Measurements from ENCODE around the gene CYTH1. TPM values are rescaled to one million over a fixed set of nuclear protein-coding genes. Genes with fewer than 3 reads are reported as not detected.

Gene CYTH1
- total RNA-seq, 1 donor, result 21.4 TPM

DNA sequence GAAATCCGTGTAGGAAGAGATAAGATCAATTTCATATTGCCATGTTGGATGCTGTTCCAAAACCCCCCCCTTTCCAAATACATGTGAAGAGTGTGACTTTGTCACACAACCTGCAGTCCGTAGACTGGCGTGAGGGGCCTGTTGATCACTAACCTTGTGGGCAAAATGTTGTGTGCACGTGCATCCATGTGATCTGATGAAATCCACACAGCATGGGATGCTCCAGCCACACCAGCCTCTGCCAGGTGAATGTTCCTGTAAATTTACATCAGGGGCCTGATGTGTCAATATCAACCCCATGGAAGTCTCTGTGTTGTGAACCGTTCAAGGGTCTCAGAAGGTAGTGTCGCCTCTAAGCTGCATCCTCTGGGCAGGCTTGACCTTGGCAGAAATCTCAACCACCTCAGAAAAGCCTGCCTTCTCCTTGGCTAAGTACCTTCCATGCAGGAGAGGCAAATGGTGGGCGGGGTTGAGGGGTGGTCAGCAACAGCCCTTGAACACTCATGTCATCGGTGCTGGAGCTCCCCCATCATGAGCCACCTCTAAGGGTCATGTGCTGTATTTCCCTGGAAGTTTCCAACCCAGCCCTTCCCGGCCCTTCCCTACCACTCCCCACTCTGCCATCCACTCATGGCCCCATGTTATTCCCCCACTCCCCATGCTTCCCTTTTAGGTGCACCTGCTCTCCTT, 126.7 kb downstream of the CYTH1 start:
- Histone ChIP-seq H2AFZ (ENCODE audit: low read length) (no peak overlapping the region), H3K4me3 (ENCODE audit: insufficient read depth, low read length) (no peak overlapping the region), H3K36me3 (ENCODE audit: insufficient read depth, low read length) (no peaks in the 10 kb centered on the region), H3K4me2 (ENCODE audit: insufficient read depth, low read length) (no peak overlapping the region), H3K79me2 (ENCODE audit: insufficient read depth, low read length) (no peaks in the 10 kb centered on the region), H3K4me1 (ENCODE audit: insufficient read depth, low read length) (peaks cover 13% of the 10 kb centered on the region), H3K27me3 (ENCODE audit: insufficient read depth, low read length) (no peaks in the 10 kb centered on the region), H4K20me1 (ENCODE audit: insufficient read depth, low read length) (no peaks in the 10 kb centered on the region), H3K9me3 (ENCODE audit: low read depth, low read length) (no peaks in the 10 kb centered on the region), H3K27ac (ENCODE audit: low read depth, low read length) (no peak overlapping the region)
- DNase-seq (ENCODE audit: insufficient read length, low spot score, missing footprints), result no peak
- TF ChIP-seq, protein P1, sequence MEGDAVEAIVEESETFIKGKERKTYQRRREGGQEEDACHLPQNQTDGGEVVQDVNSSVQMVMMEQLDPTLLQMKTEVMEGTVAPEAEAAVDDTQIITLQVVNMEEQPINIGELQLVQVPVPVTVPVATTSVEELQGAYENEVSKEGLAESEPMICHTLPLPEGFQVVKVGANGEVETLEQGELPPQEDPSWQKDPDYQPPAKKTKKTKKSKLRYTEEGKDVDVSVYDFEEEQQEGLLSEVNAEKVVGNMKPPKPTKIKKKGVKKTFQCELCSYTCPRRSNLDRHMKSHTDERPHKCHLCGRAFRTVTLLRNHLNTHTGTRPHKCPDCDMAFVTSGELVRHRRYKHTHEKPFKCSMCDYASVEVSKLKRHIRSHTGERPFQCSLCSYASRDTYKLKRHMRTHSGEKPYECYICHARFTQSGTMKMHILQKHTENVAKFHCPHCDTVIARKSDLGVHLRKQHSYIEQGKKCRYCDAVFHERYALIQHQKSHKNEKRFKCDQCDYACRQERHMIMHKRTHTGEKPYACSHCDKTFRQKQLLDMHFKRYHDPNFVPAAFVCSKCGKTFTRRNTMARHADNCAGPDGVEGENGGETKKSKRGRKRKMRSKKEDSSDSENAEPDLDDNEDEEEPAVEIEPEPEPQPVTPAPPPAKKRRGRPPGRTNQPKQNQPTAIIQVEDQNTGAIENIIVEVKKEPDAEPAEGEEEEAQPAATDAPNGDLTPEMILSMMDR (IDR thresholded peaks at IDR 0.05; ENCODE audit: extremely low read depth, low read depth, low read length), result no peak

- no peaks in the 10 kb centered on the region for H4K20me1 ChIP-seq (ENCODE audit: insufficient read depth, low read length)
- H3K4me2 ChIP-seq (ENCODE audit: insufficient read depth, low read length), result no peak overlapping the region
- no peaks in the 10 kb centered on the region for H3K36me3 ChIP-seq (ENCODE audit: insufficient read depth, low read length)
- H3K27ac ChIP-seq (ENCODE audit: low read depth, low read length), result no peak overlapping the region
- TF ChIP-seq, protein P1 (IDR thresholded peaks at IDR 0.05; ENCODE audit: extremely low read depth, low read depth, low read length), result no peak
- H3K9me3 ChIP-seq (ENCODE audit: low read depth, low read length), result no peaks in the 10 kb centered on the region
- no peaks in the 10 kb centered on the region for H3K27me3 ChIP-seq (ENCODE audit: insufficient read depth, low read length)
- H2AFZ ChIP-seq (ENCODE audit: low read length), result no peak overlapping the region
- peaks cover 13% of the 10 kb centered on the region for H3K4me1 ChIP-seq (ENCODE audit: insufficient read depth, low read length)
- no peak for DNase-seq (ENCODE audit: insufficient read length, low spot score, missing footprints)
- no peak overlapping the region for H3K4me3 ChIP-seq (ENCODE audit: insufficient read depth, low read length)
- H3K79me2 ChIP-seq (ENCODE audit: insufficient read depth, low read length), result no peaks in the 10 kb centered on the region
Measured at GRCh38 chr17:78654325-78654724, 127.7 kb downstream of the CYTH1 start.

GRCh38 chr17:78653382-78653781, 128.7 kb downstream of the CYTH1 start:
- H3K27me3 ChIP-seq (ENCODE audit: insufficient read depth, low read length), result no peaks in the 10 kb centered on the region
- H3K36me3 ChIP-seq (ENCODE audit: insufficient read depth, low read length), result no peaks in the 10 kb centered on the region
- H2AFZ ChIP-seq (ENCODE audit: low read length), result no peak overlapping the region
- no peak for DNase-seq (ENCODE audit: insufficient read length, low spot score, missing footprints)
- no peak overlapping the region for H3K4me3 ChIP-seq (ENCODE audit: insufficient read depth, low read length)
- H3K9me3 ChIP-seq (ENCODE audit: low read depth, low read length), result no peaks in the 10 kb centered on the region
- no peak overlapping the region for H3K4me2 ChIP-seq (ENCODE audit: insufficient read depth, low read length)
- H3K27ac ChIP-seq (ENCODE audit: low read depth, low read length), result no peak overlapping the region
- H3K4me1 ChIP-seq (ENCODE audit: insufficient read depth, low read length), result peaks cover 13% of the 10 kb centered on the region
- TF ChIP-seq, protein P1 (IDR thresholded peaks at IDR 0.05; ENCODE audit: extremely low read depth, low read depth, low read length), result no peak
- no peaks in the 10 kb centered on the region for H3K79me2 ChIP-seq (ENCODE audit: insufficient read depth, low read length)
- H4K20me1 ChIP-seq (ENCODE audit: insufficient read depth, low read length), result no peaks in the 10 kb centered on the region

GRCh38 chr17:78652913-78653312, 129.2 kb downstream of the CYTH1 start:
- Histone ChIP-seq H2AFZ (ENCODE audit: low read length) (no peak overlapping the region), H3K27ac (ENCODE audit: low read depth, low read length) (no peak overlapping the region), H3K4me1 (ENCODE audit: insufficient read depth, low read length) (peaks cover 13% of the 10 kb centered on the region), H3K4me3 (ENCODE audit: insufficient read depth, low read length) (no peak overlapping the region), H3K36me3 (ENCODE audit: insufficient read depth, low read length) (no peaks in the 10 kb centered on the region), H3K9me3 (ENCODE audit: low read depth, low read length) (no peaks in the 10 kb centered on the region), H4K20me1 (ENCODE audit: insufficient read depth, low read length) (no peaks in the 10 kb centered on the region), H3K27me3 (ENCODE audit: insufficient read depth, low read length) (no peaks in the 10 kb centered on the region), H3K4me2 (ENCODE audit: insufficient read depth, low read length) (no peak overlapping the region), H3K79me2 (ENCODE audit: insufficient read depth, low read length) (no peaks in the 10 kb centered on the region)
- TF ChIP-seq, protein P1 (IDR thresholded peaks at IDR 0.05; ENCODE audit: extremely low read depth, low read depth, low read length), result no peak
- no peak for DNase-seq (ENCODE audit: insufficient read length, low spot score, missing footprints)
